HG03108 (cell line): ENCODE measurements around the gene ZC3H12A.
A peak's percentile ranks its signal among the peaks of the same experiment; 100 is the strongest.

Experiments used
- ATAC-seq: cut with Tn5 transposase; IDR thresholded peaks from one replicate; pipeline ENCODE4 v1.9.1; 2021; ENCODE audit warnings: moderate library complexity; ENCODE audit not compliant: unreplicated experiment

ZC3H12A gene

GRCh38 chr1:37474046-37474696 lies at the start of gene ZC3H12A:
Gene ZC3H12A (plus strand): TSS chr1:37474580. CDS start chr1:37475497, 917 bp downstream.
- ATAC-seq, result peak; percentile 60

GRCh38 chr1:37425221-37425620 lies 49.2 kb upstream of the ZC3H12A start:
- ATAC-seq, result no peak

GRCh38 chr1:37429029-37429428 lies 45.4 kb upstream of the ZC3H12A start:
- ATAC-seq, result no peak

- ATAC-seq, result no peak
Measured at GRCh38 chr1:37430103-37430985, 44.0 kb upstream of the ZC3H12A start.

- no peak for ATAC-seq
Measured at GRCh38 chr1:37432716-37433115, 41.7 kb upstream of the ZC3H12A start.

- no peak for ATAC-seq
Measured at GRCh38 chr1:37433171-37433570, 41.2 kb upstream of the ZC3H12A start.

- ATAC-seq, result no peak
Measured at GRCh38 chr1:37434292-37435225, 39.8 kb upstream of the ZC3H12A start.

- no peak for ATAC-seq
Measured at GRCh38 chr1:37437087-37437486, 37.3 kb upstream of the ZC3H12A start.

- no peak for ATAC-seq
Measured at GRCh38 chr1:37438037-37438868, 36.1 kb upstream of the ZC3H12A start.

GRCh38 chr1:37438869-37439343 lies 35.5 kb upstream of the ZC3H12A start:
- ATAC-seq, result no peak

GRCh38 chr1:37439349-37439995 lies 34.9 kb upstream of the ZC3H12A start:
- ATAC-seq, result no peak

- ATAC-seq, result no peak
Measured at GRCh38 chr1:37441490-37441889, 32.9 kb upstream of the ZC3H12A start.

GRCh38 chr1:37442139-37442538 lies 32.2 kb upstream of the ZC3H12A start:
- ATAC-seq, result no peak

- no peak for ATAC-seq
Measured at GRCh38 chr1:37442644-37443043, 31.7 kb upstream of the ZC3H12A start.

- no peak for ATAC-seq
Measured at GRCh38 chr1:37446874-37447273, 27.5 kb upstream of the ZC3H12A start.

- no peak for ATAC-seq
Measured at GRCh38 chr1:37448185-37448584, 26.2 kb upstream of the ZC3H12A start.

GRCh38 chr1:37448691-37449417 lies 25.5 kb upstream of the ZC3H12A start:
- ATAC-seq, result no peak

GRCh38 chr1:37449936-37450335 lies 24.4 kb upstream of the ZC3H12A start:
- ATAC-seq, result no peak

- ATAC-seq, result no peak
Measured at GRCh38 chr1:37452416-37452815, 22.0 kb upstream of the ZC3H12A start.
